Astrocyte (in vitro differentiated cells and primary cell): Measurements from ENCODE around the gene ITGAX. TPM values are rescaled to one million over a fixed set of nuclear protein-coding genes. Genes with fewer than 3 reads are reported as not detected.

Experiments used
- DNase-seq: peaks from one replicate; pipeline ENCODE4 v3.0.0-alpha.2; 2010; ENCODE audit warnings: low read depth
- FAIRE-seq: peaks from 2 replicates; lab custom pipeline; 2011; peaks lifted over from hg19 to GRCh38; lab: Jason Lieb, UNC
- H2AFZ ChIP-seq: 2 replicates; pipeline ENCODE4 v1.6.0; 2012; ENCODE audit warnings: low read depth, low read length, inconsistent platforms
- H3K27ac ChIP-seq: 2 replicates; pipeline ENCODE4 v1.5.1; 2011; ENCODE audit warnings: low read depth, low read length, inconsistent platforms
- H3K27me3 ChIP-seq: 2 replicates; pipeline ENCODE4 v1.6.0; 2011; ENCODE audit warnings: low read length, inconsistent platforms; ENCODE audit not compliant: insufficient read depth
- H3K36me3 ChIP-seq: 2 replicates; pipeline ENCODE4 v1.5.1; 2011; ENCODE audit warnings: low read length, inconsistent platforms; ENCODE audit not compliant: insufficient read depth
- H3K4me1 ChIP-seq: 2 replicates; pipeline ENCODE4 v1.5.1; 2011; ENCODE audit warnings: low read length, inconsistent platforms; ENCODE audit not compliant: insufficient read depth
- H3K4me2 ChIP-seq: 2 replicates; pipeline ENCODE4 v1.6.0; 2012; ENCODE audit warnings: low read length, inconsistent platforms
- H3K4me3 ChIP-seq: 2 replicates; pipeline ENCODE4 v1.5.1; 2011; ENCODE audit warnings: low read depth, mild to moderate bottlenecking, low read length, inconsistent platforms; ENCODE audit not compliant: insufficient read depth
- H3K79me2 ChIP-seq: 2 replicates; pipeline ENCODE4 v1.6.0; 2012; ENCODE audit warnings: mild to moderate bottlenecking, low read length, inconsistent platforms; ENCODE audit not compliant: insufficient read depth
- H3K9ac ChIP-seq: 2 replicates; pipeline ENCODE4 v1.6.0; 2012; ENCODE audit warnings: mild to moderate bottlenecking, low read length, inconsistent platforms
- H3K9me3 ChIP-seq: 2 replicates; pipeline ENCODE4 v1.5.1; 2012; ENCODE audit warnings: low read depth, mild to moderate bottlenecking, low read length, inconsistent platforms; ENCODE audit not compliant: insufficient read depth
- H4K20me1 ChIP-seq: 2 replicates; pipeline ENCODE4 v1.6.0; 2012; ENCODE audit warnings: low read length, inconsistent platforms; ENCODE audit not compliant: insufficient read depth
- H3K27ac Mint-ChIP-seq: one replicate; pipeline ENCODE4 v1.8.0; 2021; ENCODE audit warnings: mild to moderate bottlenecking, mixed read lengths; ENCODE audit not compliant: unreplicated experiment
- H3K27me3 Mint-ChIP-seq: one replicate; pipeline ENCODE4 v1.8.0; 2021; ENCODE audit warnings: low read depth, mixed read lengths; ENCODE audit not compliant: unreplicated experiment
- H3K36me3 Mint-ChIP-seq: one replicate; pipeline ENCODE4 v1.8.0; 2021; ENCODE audit warnings: low read depth, mixed read lengths; ENCODE audit not compliant: unreplicated experiment
- H3K4me1 Mint-ChIP-seq: one replicate; pipeline ENCODE4 v1.8.0; 2021; ENCODE audit warnings: low read depth, mixed read lengths; ENCODE audit not compliant: unreplicated experiment
- H3K4me3 Mint-ChIP-seq: one replicate; pipeline ENCODE4 v1.8.0; 2021; ENCODE audit warnings: mild to moderate bottlenecking, moderate library complexity, mixed read lengths; ENCODE audit not compliant: unreplicated experiment
- H3K9me3 Mint-ChIP-seq: one replicate; pipeline ENCODE4 v1.8.0; 2021; ENCODE audit warnings: mild to moderate bottlenecking, mixed read lengths; ENCODE audit not compliant: unreplicated experiment
- CTCF ChIP-seq: IDR thresholded peaks from 2 replicates; pipeline ENCODE4 v1.5.1; 2011; ENCODE audit warnings: low read depth, mild to moderate bottlenecking, inconsistent platforms, low read length, moderate library complexity; ENCODE audit not compliant: insufficient read depth
- EZH2 ChIP-seq: IDR thresholded peaks from 2 replicates; pipeline ENCODE4 v1.6.1; 2012; ENCODE audit warnings: mild to moderate bottlenecking, low read length, inconsistent platforms; ENCODE audit not compliant: insufficient read depth
- total RNA-seq: library from RNA; stranded (reverse); gene quantifications from 2 replicates; pipeline ENCODE4 v1.2.1, GENCODE V29; 2021

Gene ITGAX
- total RNA-seq, 1 donor from 2014 or later = 0.27 TPM

GRCh38 chr16:31428638-31429247, 73.8 kb downstream of the ITGAX start:
- no peak overlapping the region for H3K27ac Mint-ChIP-seq
- no peak overlapping the region for H3K4me3 Mint-ChIP-seq
- Histone ChIP-seq H4K20me1 (no peaks in the 10 kb centered on the region), H3K4me2 (no peak overlapping the region), H3K27ac (no peak overlapping the region), H3K9me3 (no peaks in the 10 kb centered on the region), H3K27me3 (no peaks in the 10 kb centered on the region), H3K36me3 (no peaks in the 10 kb centered on the region), H3K4me3 (no peak overlapping the region), H2AFZ (no peak overlapping the region), H3K9ac (no peak overlapping the region), H3K4me1 (no peaks in the 10 kb centered on the region), H3K79me2 (no peaks in the 10 kb centered on the region)
- H3K4me1 Mint-ChIP-seq = no peaks in the 10 kb centered on the region
- H3K36me3 Mint-ChIP-seq = no peaks in the 10 kb centered on the region
- no peak for TF ChIP-seq CTCF
- no peak for TF ChIP-seq EZH2
- H3K9me3 Mint-ChIP-seq = peaks cover 15% of the 10 kb centered on the region
- no peak for DNase-seq
- peaks cover 30% of the 10 kb centered on the region for H3K27me3 Mint-ChIP-seq
- no peak for FAIRE-seq

GRCh38 chr16:31429314-31429713, 74.3 kb downstream of the ITGAX start:
- no peak overlapping the region for H3K4me2 ChIP-seq
- FAIRE-seq = no peak
- no peaks in the 10 kb centered on the region for H3K79me2 ChIP-seq
- H2AFZ ChIP-seq = no peak overlapping the region
- H3K27me3 Mint-ChIP-seq = peaks cover 25% of the 10 kb centered on the region
- peaks cover 11% of the 10 kb centered on the region for H3K9me3 Mint-ChIP-seq
- H3K4me3 ChIP-seq = no peak overlapping the region
- H3K27ac ChIP-seq = no peak overlapping the region
- no peaks in the 10 kb centered on the region for H3K9me3 ChIP-seq
- no peaks in the 10 kb centered on the region for H3K27me3 ChIP-seq
- H3K4me1 Mint-ChIP-seq = no peaks in the 10 kb centered on the region
- no peaks in the 10 kb centered on the region for H4K20me1 ChIP-seq
- no peak for DNase-seq
- no peaks in the 10 kb centered on the region for H3K36me3 Mint-ChIP-seq
- no peaks in the 10 kb centered on the region for H3K36me3 ChIP-seq
- H3K27ac Mint-ChIP-seq = no peak overlapping the region
- H3K9ac ChIP-seq = no peak overlapping the region
- H3K4me3 Mint-ChIP-seq = no peak overlapping the region
- H3K4me1 ChIP-seq = no peaks in the 10 kb centered on the region
- TF ChIP-seq CTCF = no peak

GRCh38 chr16:31429796-31430195, 74.8 kb downstream of the ITGAX start:
- FAIRE-seq = no peak
- peaks cover 22% of the 10 kb centered on the region for H3K27me3 Mint-ChIP-seq

More at GRCh38 chr16:31429796-31430195, 74.8 kb downstream of the ITGAX start:
- Histone ChIP-seq H2AFZ (no peak overlapping the region), H3K4me2 (no peak overlapping the region), H3K27ac (no peak overlapping the region), H3K9ac (no peak overlapping the region), H3K36me3 (no peaks in the 10 kb centered on the region), H3K4me3 (no peak overlapping the region), H3K27me3 (no peaks in the 10 kb centered on the region), H3K9me3 (no peaks in the 10 kb centered on the region), H4K20me1 (no peaks in the 10 kb centered on the region), H3K79me2 (no peaks in the 10 kb centered on the region), H3K4me1 (no peaks in the 10 kb centered on the region)
- Mint-ChIP-seq H3K9me3 (peaks cover 8% of the 10 kb centered on the region), H3K27ac (no peak overlapping the region), H3K36me3 (no peaks in the 10 kb centered on the region), H3K4me3 (no peak overlapping the region), H3K4me1 (no peaks in the 10 kb centered on the region)
- TF ChIP-seq EZH2 (no peak), CTCF (no peak)
- no peak for DNase-seq
